Ishikawa (cell line): ENCODE measurements around the gene LDLRAP1.

Source experiments
- EGR1 ChIP-seq: IDR thresholded peaks from 2 replicates; pipeline ENCODE4 v1.6.1; 2012
- EP300 ChIP-seq: IDR thresholded peaks from 2 replicates; pipeline ENCODE4 v1.6.1; 2012; ENCODE audit warnings: borderline replicate concordance
- FOXM1 ChIP-seq: IDR thresholded peaks from 2 replicates; pipeline ENCODE4 v1.6.1; 2012; ENCODE audit warnings: low read depth, borderline replicate concordance
- NFIC ChIP-seq: IDR thresholded peaks from 2 replicates; pipeline ENCODE4 v1.6.1; 2012
- RAD21 ChIP-seq: IDR thresholded peaks from 2 replicates; pipeline ENCODE4 v1.6.1; 2012; ENCODE audit warnings: low read depth
- YY1 ChIP-seq: IDR thresholded peaks from 2 replicates; pipeline ENCODE4 v1.6.1; 2012; ENCODE audit warnings: low read depth
- ZBTB7A ChIP-seq: IDR thresholded peaks from 2 replicates; pipeline ENCODE4 v1.6.1; 2012; ENCODE audit warnings: low read depth

DNA sequence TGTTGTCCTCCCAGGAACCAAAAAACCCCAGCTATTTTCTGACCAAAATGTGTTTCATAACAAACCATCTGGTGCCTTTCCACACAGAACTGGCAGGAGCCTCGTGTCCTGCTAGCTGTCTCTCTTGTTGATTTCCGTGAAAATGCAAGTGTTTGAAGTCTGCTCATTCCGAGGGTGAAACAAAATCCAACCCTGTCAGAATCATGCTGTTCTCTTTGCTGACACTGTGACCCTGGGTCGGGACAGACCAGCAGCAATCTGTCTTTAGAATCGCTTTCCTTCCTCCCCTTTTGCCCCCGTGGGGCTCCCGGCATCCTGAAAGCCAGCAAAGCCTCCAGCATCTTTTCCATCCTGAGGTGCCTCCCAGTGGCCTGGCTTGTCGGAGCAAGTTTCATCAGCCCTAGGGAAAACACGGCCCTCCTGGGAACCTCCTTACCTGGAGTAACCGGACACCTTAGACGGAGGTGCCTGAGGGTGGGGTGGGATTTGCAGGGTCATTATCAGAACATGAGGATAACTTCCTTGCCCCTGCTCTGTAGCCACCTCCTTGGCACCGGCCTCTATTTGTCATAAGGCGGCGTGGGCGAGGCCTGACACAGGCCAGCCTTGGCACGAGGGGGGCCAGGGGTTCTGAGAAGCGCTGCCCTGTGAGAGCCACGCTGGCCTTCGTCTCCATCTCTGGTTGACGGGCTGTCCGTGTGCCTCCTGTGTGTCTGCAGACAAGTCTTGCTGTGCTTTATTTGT, 24.9 kb downstream of the LDLRAP1 start:
- TF ChIP-seq FOXM1, result no peak
- no peak for TF ChIP-seq ZBTB7A
- no peak for TF ChIP-seq YY1
- no peak for TF ChIP-seq EP300
- peak; percentile 57; the same call in 1 of the 2 replicates for TF ChIP-seq EGR1
- no peak for TF ChIP-seq NFIC
- TF ChIP-seq RAD21, result peak; percentile 33; the same call in 1 of the 2 replicates
